ENCODE measurements around the gene ADD2. TPM values are rescaled to one million over a fixed set of nuclear protein-coding genes. Genes with fewer than 3 reads are reported as not detected.
"Not testable (repeated sequence)": the region's sequence is repeated elsewhere in the genome, so short reads cannot be mapped to it uniquely, and the experiment has no call there.

ADD2 gene
- total RNA-seq, 1 donor from 2014 or later = 0.15 TPM

DNA sequence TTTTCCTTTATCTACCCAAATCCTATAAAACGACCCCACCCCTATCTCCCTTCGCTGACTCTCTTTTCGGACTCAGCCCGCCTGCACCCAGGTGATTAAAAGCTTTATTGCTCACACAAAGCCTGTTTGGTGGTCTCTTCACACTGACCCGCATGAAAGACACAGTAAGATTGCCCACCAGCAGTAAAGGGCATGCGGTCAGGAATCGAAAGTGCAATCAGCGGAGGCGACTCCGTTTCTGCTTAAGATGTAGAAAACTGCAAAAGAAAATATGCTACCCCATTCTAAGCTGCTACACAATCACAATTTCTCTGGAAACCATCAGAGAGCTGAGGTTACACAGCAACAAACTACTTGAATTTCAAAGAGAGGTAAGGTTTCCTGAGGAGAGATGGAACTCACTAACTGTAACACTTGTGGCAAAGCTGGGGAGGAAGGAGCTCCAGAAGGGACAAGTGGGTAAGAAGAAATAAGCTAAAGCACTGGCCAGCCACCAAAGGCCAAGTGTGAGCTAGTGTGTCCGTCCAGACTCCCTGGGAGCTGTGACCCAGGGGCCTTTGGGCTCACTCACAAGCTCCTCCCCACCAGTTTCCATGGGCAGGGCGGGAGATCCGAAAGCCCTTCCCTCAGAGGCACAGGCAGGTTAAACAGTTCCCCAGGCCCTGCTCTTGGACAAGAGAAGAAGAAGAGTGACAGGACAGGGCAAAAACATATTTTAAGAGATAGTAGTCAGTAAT lies 141.6 kb downstream of the ADD2 start:
- TF ChIP-seq, protein P1, sequence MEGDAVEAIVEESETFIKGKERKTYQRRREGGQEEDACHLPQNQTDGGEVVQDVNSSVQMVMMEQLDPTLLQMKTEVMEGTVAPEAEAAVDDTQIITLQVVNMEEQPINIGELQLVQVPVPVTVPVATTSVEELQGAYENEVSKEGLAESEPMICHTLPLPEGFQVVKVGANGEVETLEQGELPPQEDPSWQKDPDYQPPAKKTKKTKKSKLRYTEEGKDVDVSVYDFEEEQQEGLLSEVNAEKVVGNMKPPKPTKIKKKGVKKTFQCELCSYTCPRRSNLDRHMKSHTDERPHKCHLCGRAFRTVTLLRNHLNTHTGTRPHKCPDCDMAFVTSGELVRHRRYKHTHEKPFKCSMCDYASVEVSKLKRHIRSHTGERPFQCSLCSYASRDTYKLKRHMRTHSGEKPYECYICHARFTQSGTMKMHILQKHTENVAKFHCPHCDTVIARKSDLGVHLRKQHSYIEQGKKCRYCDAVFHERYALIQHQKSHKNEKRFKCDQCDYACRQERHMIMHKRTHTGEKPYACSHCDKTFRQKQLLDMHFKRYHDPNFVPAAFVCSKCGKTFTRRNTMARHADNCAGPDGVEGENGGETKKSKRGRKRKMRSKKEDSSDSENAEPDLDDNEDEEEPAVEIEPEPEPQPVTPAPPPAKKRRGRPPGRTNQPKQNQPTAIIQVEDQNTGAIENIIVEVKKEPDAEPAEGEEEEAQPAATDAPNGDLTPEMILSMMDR (IDR thresholded peaks at IDR 0.05) = no peak
- Mint-ChIP-seq H3K36me3 (ENCODE audit: low read depth) (no peaks in the 10 kb centered on the region), H3K27ac (ENCODE audit: unreplicated experiment) (no peak overlapping the region)

DNA sequence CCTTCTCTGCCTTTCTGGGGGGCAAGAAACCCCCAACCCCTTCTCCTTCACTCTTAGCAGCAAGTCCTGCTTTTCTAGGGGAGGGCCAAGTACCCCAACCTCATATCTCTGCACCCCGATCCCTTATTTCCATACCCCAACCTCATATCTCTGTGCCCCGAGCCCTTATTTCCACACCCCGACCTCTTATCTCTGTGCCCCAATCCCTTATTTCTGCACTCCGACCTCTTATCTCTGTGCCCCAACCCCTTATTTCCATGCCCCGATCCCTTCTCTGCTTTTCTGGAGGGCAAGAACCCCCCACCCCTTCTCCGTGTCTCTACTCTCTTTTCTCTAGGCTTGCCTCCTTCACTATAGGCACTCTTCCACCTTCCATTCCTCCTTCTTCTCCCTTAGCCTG lies 146.5 kb downstream of the ADD2 start:
- not testable (repeated sequence) for H3K9me3 Mint-ChIP-seq (ENCODE audit: low read depth); H3K4me1 Mint-ChIP-seq (ENCODE audit: low read depth); H3K27ac Mint-ChIP-seq (ENCODE audit: unreplicated experiment); H3K36me3 Mint-ChIP-seq (ENCODE audit: low read depth); DNase-seq (ENCODE audit: low spot score); H3K4me3 Mint-ChIP-seq (ENCODE audit: unreplicated experiment)
- peaks cover 43% of the 10 kb centered on the region for H3K27me3 Mint-ChIP-seq (ENCODE audit: low read depth)

More for the DNA sequence above, 141.6 kb downstream of the ADD2 start:
- Mint-ChIP-seq H3K9me3 (ENCODE audit: low read depth) (no peaks in the 10 kb centered on the region), H3K4me3 (ENCODE audit: unreplicated experiment) (no peak overlapping the region), H3K27me3 (ENCODE audit: low read depth) (peaks cover 45% of the 10 kb centered on the region), H3K4me1 (ENCODE audit: low read depth) (no peaks in the 10 kb centered on the region)
- DNase-seq (ENCODE audit: low spot score) = no peak

DNA sequence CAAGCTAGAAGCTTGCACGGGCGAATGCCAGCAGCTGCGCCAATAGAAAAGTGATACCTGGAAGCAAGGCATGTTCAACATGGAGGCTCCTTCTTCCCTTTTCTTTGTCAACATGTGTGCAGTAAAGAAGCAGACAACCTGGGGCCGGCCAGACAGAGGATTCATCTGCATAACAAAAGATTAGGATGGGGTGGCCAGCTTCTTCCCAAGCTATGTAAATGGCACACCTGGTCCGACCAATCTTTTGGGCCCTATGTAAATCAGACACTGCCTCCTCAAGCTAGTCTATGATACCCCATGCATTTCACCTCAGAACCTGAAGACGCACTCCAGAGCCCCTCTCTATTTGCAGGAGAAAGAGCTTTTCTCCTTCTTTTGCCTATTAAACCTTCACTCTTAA lies 148.0 kb downstream of the ADD2 start:
- TF ChIP-seq, protein P1 (IDR thresholded peaks at IDR 0.05) = no peak
- H3K36me3 Mint-ChIP-seq (ENCODE audit: low read depth) = no peaks in the 10 kb centered on the region
- H3K9me3 Mint-ChIP-seq (ENCODE audit: low read depth) = no peaks in the 10 kb centered on the region
- peak overlapping the region; percentile 4 for H3K27ac Mint-ChIP-seq (ENCODE audit: unreplicated experiment)
- H3K4me1 Mint-ChIP-seq (ENCODE audit: low read depth) = no peaks in the 10 kb centered on the region
- no peak overlapping the region for H3K4me3 Mint-ChIP-seq (ENCODE audit: unreplicated experiment)
- H3K27me3 Mint-ChIP-seq (ENCODE audit: low read depth) = peaks cover 41% of the 10 kb centered on the region
- no peak for DNase-seq (ENCODE audit: low spot score)

DNA sequence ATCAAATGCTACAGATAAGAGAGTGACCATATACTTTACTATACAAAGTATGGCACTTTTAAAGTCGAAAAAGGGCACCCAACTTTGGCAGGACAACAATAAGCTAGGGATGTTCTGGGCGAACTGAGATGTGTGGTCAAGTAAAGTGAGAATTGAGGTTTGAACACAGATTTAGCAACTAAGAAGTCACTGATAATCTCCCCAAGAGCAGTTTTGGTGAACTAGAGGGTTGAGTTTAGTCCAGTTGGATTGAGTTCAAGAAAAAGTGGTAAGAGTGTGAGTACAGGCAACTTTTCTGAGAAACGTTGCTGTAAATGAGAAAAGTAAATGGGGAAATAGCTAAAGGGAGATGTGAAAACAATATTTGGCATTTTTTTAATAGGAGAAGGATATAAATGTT lies 148.8 kb downstream of the ADD2 start:
- no peak overlapping the region for H3K4me3 Mint-ChIP-seq (ENCODE audit: unreplicated experiment)
- no peaks in the 10 kb centered on the region for H3K36me3 Mint-ChIP-seq (ENCODE audit: low read depth)
- TF ChIP-seq, protein P1 (IDR thresholded peaks at IDR 0.05) = no peak
- DNase-seq (ENCODE audit: low spot score) = no peak
- peaks cover 44% of the 10 kb centered on the region for H3K27me3 Mint-ChIP-seq (ENCODE audit: low read depth)
- H3K4me1 Mint-ChIP-seq (ENCODE audit: low read depth) = no peaks in the 10 kb centered on the region
- no peaks in the 10 kb centered on the region for H3K9me3 Mint-ChIP-seq (ENCODE audit: low read depth)
- H3K27ac Mint-ChIP-seq (ENCODE audit: unreplicated experiment) = no peak overlapping the region

DNA sequence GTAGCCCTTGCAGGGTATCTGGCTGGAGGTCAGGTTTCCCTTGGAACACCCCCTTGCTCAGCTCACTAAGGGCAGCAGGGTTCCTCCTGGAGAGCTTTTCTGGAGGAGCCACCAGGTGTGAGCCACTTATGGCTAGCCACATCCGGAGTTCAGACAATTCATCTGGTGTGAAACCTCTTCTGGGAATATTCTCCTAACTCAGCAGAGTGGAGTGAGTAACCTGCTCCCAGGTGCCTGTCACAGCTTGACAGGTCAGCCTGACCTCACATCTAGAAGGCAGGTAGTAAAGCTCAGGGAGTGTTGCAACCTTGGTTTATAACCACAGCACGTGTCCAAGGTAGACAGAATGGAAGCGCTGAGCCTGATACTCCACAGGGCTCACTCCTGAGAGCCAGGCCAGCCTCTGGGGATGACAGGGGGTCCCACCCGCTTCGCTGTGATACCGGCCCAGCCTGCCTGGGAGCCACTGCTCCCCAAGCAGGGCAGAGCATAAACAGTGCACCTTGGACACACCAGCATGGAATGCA lies 151.8 kb downstream of the ADD2 start:
- Mint-ChIP-seq H3K4me1 (ENCODE audit: low read depth) (no peaks in the 10 kb centered on the region), H3K36me3 (ENCODE audit: low read depth) (no peaks in the 10 kb centered on the region), H3K4me3 (ENCODE audit: unreplicated experiment) (no peak overlapping the region), H3K9me3 (ENCODE audit: low read depth) (no peaks in the 10 kb centered on the region), H3K27me3 (ENCODE audit: low read depth) (peaks cover 48% of the 10 kb centered on the region), H3K27ac (ENCODE audit: unreplicated experiment) (no peak overlapping the region)
- DNase-seq (ENCODE audit: low spot score) = no peak
- TF ChIP-seq, protein P1 (IDR thresholded peaks at IDR 0.05) = no peak

DNA sequence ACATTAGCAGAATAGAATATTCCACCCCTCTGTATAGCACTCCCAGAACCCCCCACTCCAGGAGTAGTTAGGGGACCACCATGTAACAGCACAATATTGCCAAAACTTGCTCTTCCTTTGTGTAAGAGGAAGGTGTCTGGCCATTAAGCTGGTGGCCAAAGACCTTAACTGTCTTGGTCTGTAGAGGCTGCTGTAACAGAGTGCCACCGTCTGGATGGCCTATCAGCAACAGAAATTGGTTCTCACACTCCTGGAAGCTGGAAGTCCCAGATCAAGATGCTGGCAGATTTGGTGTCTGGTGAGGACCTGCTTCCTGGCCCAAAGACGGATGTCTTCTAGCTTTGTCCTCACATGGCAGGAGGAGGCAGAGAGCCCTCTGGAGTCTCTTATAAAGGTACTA lies 152.8 kb downstream of the ADD2 start:
- Mint-ChIP-seq H3K36me3 (ENCODE audit: low read depth) (no peaks in the 10 kb centered on the region), H3K4me1 (ENCODE audit: low read depth) (no peaks in the 10 kb centered on the region), H3K9me3 (ENCODE audit: low read depth) (no peaks in the 10 kb centered on the region), H3K27me3 (ENCODE audit: low read depth) (peaks cover 44% of the 10 kb centered on the region), H3K4me3 (ENCODE audit: unreplicated experiment) (no peak overlapping the region), H3K27ac (ENCODE audit: unreplicated experiment) (no peak overlapping the region)
- DNase-seq (ENCODE audit: low spot score) = no peak
- TF ChIP-seq, protein P1 (IDR thresholded peaks at IDR 0.05) = no peak

All from chondrocyte (in vitro differentiated cells).